Endothelial cell of umbilical vein (primary cell): ENCODE data around the gene CIDEC. TPM values are rescaled to one million over a fixed set of nuclear protein-coding genes. Genes with fewer than 3 reads are reported as not detected.

Source experiments
- BruUV-seq: library from RNA; stranded (reverse); fragments of 400-500 nt; replicated peaks from 2 replicates; lab custom pipeline; 2021; lab: Mats Ljungman, UMichigan
- CTCF ChIA-PET: fragments of 300-600, 350-600 bp; sonication (Branson Sonifier 250); formaldehyde crosslinking; loops from one replicate; lab custom pipeline; 2021; ENCODE audit warnings: antibody characterized with exemption, inconsistent platforms; lab: Charles Lee
- POLR2A ChIA-PET: fragments of 300-600, 350-600 bp; sonication (Branson Sonifier 250); formaldehyde crosslinking; loops from one replicate; lab custom pipeline; 2021; ENCODE audit warnings: antibody characterized with exemption, inconsistent platforms; lab: Charles Lee
- DNase-seq: peaks from one replicate; pipeline ENCODE4 v3.0.0-alpha.2; 2011; ENCODE audit warnings: low read depth, low spot score
- FAIRE-seq: peaks from 2 replicates; lab custom pipeline; 2011; peaks lifted over from hg19 to GRCh38; lab: Jason Lieb, UNC
- H2AFZ ChIP-seq: 2 replicates; pipeline ENCODE4 v1.6.0; 2012; ENCODE audit warnings: low read depth, low read length, control low read depth, inconsistent platforms
- H3K27ac ChIP-seq: 2 replicates; pipeline ENCODE4 v1.5.1; 2011; ENCODE audit warnings: low read depth, mild to moderate bottlenecking, control low read depth, low read length, moderate library complexity; ENCODE audit not compliant: insufficient read depth
- H3K27me3 ChIP-seq, 2 experiments: 2 replicates each; pipeline versions ENCODE4 v1.6.0 to v1.6.1; 2011; ENCODE audit warnings: low read length in 2 of 2, mixed read lengths in 1 of 2; ENCODE audit not compliant: control insufficient read depth in 2 of 2, insufficient read depth in 2 of 2
- H3K36me3 ChIP-seq, 2 experiments: 2 replicates in 1 of 2; 3 replicates in 1 of 2; pipeline ENCODE4 v1.5.1; 2011; ENCODE audit warnings: low read length in 2 of 2, mild to moderate bottlenecking in 1 of 2, moderate library complexity in 1 of 2; ENCODE audit not compliant: control insufficient read depth in 2 of 2, insufficient read depth in 2 of 2; ENCODE audit errors: extremely low read depth in 1 of 2
- H3K4me1 ChIP-seq: 3 replicates; pipeline ENCODE4 v1.5.1; 2011; ENCODE audit warnings: mild to moderate bottlenecking, low read length; ENCODE audit not compliant: control insufficient read depth, insufficient read depth; ENCODE audit errors: extremely low read depth
- H3K4me2 ChIP-seq: 2 replicates; pipeline ENCODE4 v1.6.1; 2011; ENCODE audit warnings: low read length, control low read depth, mixed read lengths; ENCODE audit not compliant: insufficient read depth
- H3K4me3 ChIP-seq, 3 experiments: fragments of 200-600 bp in 1 of 3; sonication (generic), shearing (Covaris generic) in 1 of 3; replicated peaks in 1 of 3; 2 replicates each; pipeline ENCODE4 v1.5.1; 2011 to 2016; ENCODE audit warnings: control low read depth in 3 of 3, low read length in 3 of 3, mild to moderate bottlenecking in 2 of 3, inconsistent platforms in 1 of 3, low read depth in 1 of 3, moderate library complexity in 1 of 3; ENCODE audit not compliant: insufficient read depth in 1 of 3
- H3K79me2 ChIP-seq: 2 replicates; pipeline ENCODE4 v1.6.0; 2012; ENCODE audit warnings: low read length, inconsistent platforms; ENCODE audit not compliant: control insufficient read depth, insufficient read depth
- H3K9ac ChIP-seq: replicated peaks from 2 replicates; pipeline ENCODE3; 2011; ENCODE audit warnings: low read length, control low read depth; ENCODE audit not compliant: insufficient read depth; ENCODE audit errors: extremely low read depth
- H3K9me1 ChIP-seq: replicated peaks from 3 replicates; pipeline ENCODE4 v1.6.0; 2011; ENCODE audit warnings: mild to moderate bottlenecking, low read length; ENCODE audit not compliant: control insufficient read depth, insufficient read depth; ENCODE audit errors: extremely low read depth
- H3K9me3 ChIP-seq: replicated peaks from 2 replicates; pipeline ENCODE4 v1.5.1; 2012; ENCODE audit warnings: low read length, inconsistent platforms; ENCODE audit not compliant: control insufficient read depth, insufficient read depth
- H4K20me1 ChIP-seq: replicated peaks from 2 replicates; pipeline ENCODE3; 2011; ENCODE audit warnings: mild to moderate bottlenecking, low read length; ENCODE audit not compliant: control insufficient read depth, insufficient read depth; ENCODE audit errors: extremely low read depth
- CTCF ChIP-seq, 2 donors: IDR thresholded peaks; 1 replicate in 1 of 2; 2 replicates in 1 of 2; pipeline ENCODE4 v1.5.1; 2011; ENCODE audit warnings: low read length in 2 of 2, mild to moderate bottlenecking in 2 of 2, moderate library complexity in 2 of 2, control low read depth in 1 of 2, inconsistent platforms in 1 of 2, low read depth in 1 of 2; ENCODE audit not compliant: insufficient read depth in 1 of 2; ENCODE audit errors: extremely low read depth in 1 of 2
- EZH2 ChIP-seq: IDR thresholded peaks from 2 replicates; pipeline ENCODE4 v1.6.1; 2012; ENCODE audit warnings: borderline replicate concordance, low read depth, mild to moderate bottlenecking, moderate library complexity, low read length, inconsistent platforms; ENCODE audit not compliant: severe bottlenecking
- FOS ChIP-seq: IDR thresholded peaks from 2 replicates; pipeline ENCODE4 v1.6.1; 2011; ENCODE audit warnings: mild to moderate bottlenecking, low read length, moderate library complexity, borderline replicate concordance; ENCODE audit not compliant: insufficient read depth
- GATA2 ChIP-seq: IDR thresholded peaks from 2 replicates; pipeline ENCODE4 v1.7.0; 2011; ENCODE audit warnings: low read depth, mild to moderate bottlenecking, moderate library complexity, mixed read lengths, low read length; ENCODE audit not compliant: insufficient read length, insufficient read depth
- JUN ChIP-seq: IDR thresholded peaks from 2 replicates; pipeline ENCODE4 v1.6.1; 2011; ENCODE audit warnings: borderline replicate concordance, low read depth; ENCODE audit not compliant: insufficient read length, insufficient read depth
- MAX ChIP-seq: IDR thresholded peaks from 2 replicates; pipeline ENCODE4 v1.6.1; 2011; ENCODE audit not compliant: insufficient read depth, insufficient read length
- MYC ChIP-seq: IDR thresholded peaks from one replicate; pipeline ENCODE4 v1.6.1; 2011; ENCODE audit warnings: mild to moderate bottlenecking, low read depth, low read length
- POLR2A ChIP-seq: IDR thresholded peaks from 2 replicates; pipeline ENCODE4 v1.6.1; 2012; ENCODE audit warnings: low read depth, mild to moderate bottlenecking, control low read depth, low read length
- POLR2AphosphoS5 ChIP-seq: IDR thresholded peaks from 2 replicates; pipeline ENCODE4 v1.6.1; 2012; ENCODE audit warnings: low read depth, mild to moderate bottlenecking, control low read depth, low read length, moderate library complexity; ENCODE audit not compliant: insufficient read depth
- dilution Hi-C: fragments of 300-500 bp; cut with MboI; formaldehyde crosslinking; loops from one replicate; pipeline ENCODE4 v1.15.0; 2019; ENCODE audit warnings: low sequenced_read_pairs; ENCODE audit not compliant: extremely low pct_ligation_motif_present
- intact Hi-C: fragments of 100-400 bp; cut with micrococcal nuclease; formaldehyde crosslinking; loops from one replicate; pipeline ENCODE4 v1.10.0; 2022
- polyA plus RNA-seq, 4 experiments: library from polyadenylated mRNA; depleted of rRNA in 3 of 4; stranded (reverse) in 3 of 4; unstranded in 1 of 4; fragments of >200 nt; gene quantifications; 2 replicates each; pipeline versions ENCODE4 v1.2.1 to v1.2.3, GENCODE V29; 2011 to 2012; ENCODE audit warnings: missing spikeins in 1 of 4
- total RNA-seq: library from RNA; stranded (reverse); gene quantifications from 2 replicates; pipeline ENCODE4 v1.2.3, GENCODE V29; 2021

The CIDEC gene
- total and polyA plus RNA-seq, 2 donors (not counting 3 experiments of a cell fraction or from before 2014, with no cell fraction given), result 0.14 TPM; not detected in 1

DNA sequence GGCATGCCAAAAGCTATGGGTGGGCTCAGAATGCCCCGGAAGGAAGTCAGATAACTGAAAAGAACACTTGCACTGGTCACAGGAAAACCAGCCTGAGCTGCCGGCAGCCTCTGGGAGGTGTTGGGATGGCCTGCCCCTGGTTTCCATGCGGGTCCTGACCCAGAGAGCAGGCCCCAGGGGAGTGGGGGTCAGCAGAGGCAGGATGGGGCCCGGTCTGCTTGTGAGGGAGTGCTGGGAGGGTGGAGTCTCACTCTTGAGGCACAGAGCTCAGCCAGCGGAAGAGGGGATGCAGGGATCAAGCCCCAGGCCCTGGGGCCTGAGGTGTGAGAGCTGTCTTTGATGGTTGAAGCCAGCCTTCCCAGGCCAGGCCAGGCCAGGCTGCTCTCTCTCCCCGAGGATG lies 33.8 kb downstream of the CIDEC start:
- FAIRE-seq (no peak), DNase-seq (no peak)
- H3K4me2 ChIP-seq, result no peak overlapping the region
- H3K9me3 ChIP-seq, result no peaks in the 10 kb centered on the region
- dilution Hi-C loops (no loop called here), intact Hi-C loops (no loop called here)
- no TSS peak for BruUV-seq
- H4K20me1 ChIP-seq, result no peaks in the 10 kb centered on the region
- H3K4me3 ChIP-seq, result no peak overlapping the region
- H3K27me3 ChIP-seq, result no peaks in the 10 kb centered on the region
- H3K79me2 ChIP-seq, result peaks cover 3% of the 10 kb centered on the region
- TF ChIP-seq POLR2A, result no peak
- no peak for TF ChIP-seq MYC
- no peak for TF ChIP-seq EZH2
- TF ChIP-seq CTCF (IDR thresholded peaks at IDR 0.05; ENCODE audit: extremely low read depth in 1 of 2, insufficient read depth in 1 of 2, low read depth in 1 of 2, low read length in 2 of 2), result no peak
- TF ChIP-seq JUN, result no peak
- TF ChIP-seq FOS, result no peak
- no peak for TF ChIP-seq GATA2
- no peak for TF ChIP-seq MAX
- TF ChIP-seq POLR2AphosphoS5, result no peak
- H3K9ac ChIP-seq, result no peak overlapping the region
- H3K27ac ChIP-seq, result no peak overlapping the region
- ChIA-PET POLR2A (interaction anchor here (0.6 to 0.7 kb wide), 3 partner anchors 8 to 101 kb away, joined by 3 to 5 read pairs (median 4); no protein-coding TSS in a partner anchor), CTCF (interaction anchor here (0.7 to 5.2 kb wide), 4 partner anchors 10 to 100 kb away, joined by 3 to 35 read pairs (median 6); partner anchors contain the start of gene CRELD1)
- H3K9me1 ChIP-seq, result no peaks in the 10 kb centered on the region
- peak overlapping the region; percentile 26 for H2AFZ ChIP-seq
- H3K36me3 ChIP-seq, result peaks cover 2 to 4% of the 10 kb centered on the region in 2 experiments
- H3K4me1 ChIP-seq, result peaks cover 12% of the 10 kb centered on the region
